Suprapubic skin (tissue), 3 donors: ENCODE results near the gene CXCR1.

Experiments used
- POLR2A ChIP-seq, 2 donors: fragments of 450-650 bp; IDR thresholded peaks; one replicate each; pipeline ENCODE4 v1.6.1; 2017; ENCODE audit warnings: antibody characterized with exemption in 2 of 2, mild to moderate bottlenecking in 2 of 2, moderate library complexity in 2 of 2
- TF ChIP-seq, protein P1 (sequence below), 2 donors: fragments of 200-600 bp in 1 of 2; fragments of 450-650 bp in 1 of 2; sonication (generic) in 1 of 2; IDR thresholded peaks; one replicate each; pipeline ENCODE4 v1.5.1; 2016 to 2019; ENCODE audit warnings: antibody characterized with exemption in 2 of 2, mild to moderate bottlenecking in 1 of 2, moderate library complexity in 1 of 2

DNA sequence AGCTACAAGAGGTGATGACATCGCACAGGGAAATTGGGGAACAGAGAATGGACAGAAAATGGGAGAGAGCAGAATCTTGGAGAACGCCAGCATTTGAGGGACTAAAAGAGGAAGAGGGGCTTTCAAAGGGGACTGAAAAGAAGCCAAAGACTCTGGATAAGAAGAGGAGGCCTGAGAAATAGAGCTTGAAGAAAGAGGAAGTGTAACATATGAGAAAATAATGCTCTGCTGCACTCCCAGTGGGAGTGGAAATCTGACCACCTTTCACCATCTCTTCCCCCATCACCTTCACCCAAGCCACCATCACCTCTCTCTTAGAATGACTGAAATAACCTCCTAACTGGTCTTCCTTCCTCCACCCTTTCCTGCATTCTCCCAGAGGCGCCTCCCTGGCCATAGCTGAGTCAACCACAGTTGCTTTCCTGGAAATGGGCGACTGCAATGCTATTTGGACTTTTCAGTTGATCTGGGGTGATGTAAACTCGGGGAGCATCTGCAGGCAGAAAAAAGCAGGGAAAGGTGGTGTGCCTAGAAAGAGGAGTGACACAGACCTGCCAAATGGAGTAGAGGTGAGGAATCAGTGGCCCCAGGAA lies 16.8 kb downstream of the CXCR1 start:
- TF ChIP-seq, protein P1, sequence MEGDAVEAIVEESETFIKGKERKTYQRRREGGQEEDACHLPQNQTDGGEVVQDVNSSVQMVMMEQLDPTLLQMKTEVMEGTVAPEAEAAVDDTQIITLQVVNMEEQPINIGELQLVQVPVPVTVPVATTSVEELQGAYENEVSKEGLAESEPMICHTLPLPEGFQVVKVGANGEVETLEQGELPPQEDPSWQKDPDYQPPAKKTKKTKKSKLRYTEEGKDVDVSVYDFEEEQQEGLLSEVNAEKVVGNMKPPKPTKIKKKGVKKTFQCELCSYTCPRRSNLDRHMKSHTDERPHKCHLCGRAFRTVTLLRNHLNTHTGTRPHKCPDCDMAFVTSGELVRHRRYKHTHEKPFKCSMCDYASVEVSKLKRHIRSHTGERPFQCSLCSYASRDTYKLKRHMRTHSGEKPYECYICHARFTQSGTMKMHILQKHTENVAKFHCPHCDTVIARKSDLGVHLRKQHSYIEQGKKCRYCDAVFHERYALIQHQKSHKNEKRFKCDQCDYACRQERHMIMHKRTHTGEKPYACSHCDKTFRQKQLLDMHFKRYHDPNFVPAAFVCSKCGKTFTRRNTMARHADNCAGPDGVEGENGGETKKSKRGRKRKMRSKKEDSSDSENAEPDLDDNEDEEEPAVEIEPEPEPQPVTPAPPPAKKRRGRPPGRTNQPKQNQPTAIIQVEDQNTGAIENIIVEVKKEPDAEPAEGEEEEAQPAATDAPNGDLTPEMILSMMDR (IDR thresholded peaks at IDR 0.05), result no peak
- TF ChIP-seq POLR2A (IDR thresholded peaks at IDR 0.05), result no peak
